ENCODE measurements around the gene NDE1.
"Not testable (repeated sequence)": the region's sequence is repeated elsewhere in the genome, so short reads cannot be mapped to it uniquely, and the experiment has no call there.

Gene NDE1

DNA sequence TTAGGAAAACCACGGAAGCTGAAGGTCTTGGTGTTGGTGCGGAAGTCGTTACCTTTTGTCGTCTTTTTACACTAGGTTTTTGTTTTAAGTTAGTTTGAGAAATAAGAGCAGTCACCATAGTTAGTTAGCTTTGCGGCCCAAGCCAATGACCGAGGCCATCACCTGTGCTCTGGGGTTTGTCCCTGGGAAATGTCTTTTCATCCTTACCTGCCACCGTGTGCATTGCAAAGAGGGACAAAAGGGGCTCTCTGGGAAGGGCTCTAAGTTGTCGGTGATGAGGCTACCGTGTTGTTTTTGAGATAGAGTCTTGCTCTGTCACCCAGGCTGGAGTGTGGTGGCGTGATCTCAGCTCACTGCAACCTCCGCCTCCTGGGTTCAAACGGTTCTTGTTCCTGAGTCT, 49.8 kb downstream of the NDE1 start:
- no peak for DNase-seq

DNA sequence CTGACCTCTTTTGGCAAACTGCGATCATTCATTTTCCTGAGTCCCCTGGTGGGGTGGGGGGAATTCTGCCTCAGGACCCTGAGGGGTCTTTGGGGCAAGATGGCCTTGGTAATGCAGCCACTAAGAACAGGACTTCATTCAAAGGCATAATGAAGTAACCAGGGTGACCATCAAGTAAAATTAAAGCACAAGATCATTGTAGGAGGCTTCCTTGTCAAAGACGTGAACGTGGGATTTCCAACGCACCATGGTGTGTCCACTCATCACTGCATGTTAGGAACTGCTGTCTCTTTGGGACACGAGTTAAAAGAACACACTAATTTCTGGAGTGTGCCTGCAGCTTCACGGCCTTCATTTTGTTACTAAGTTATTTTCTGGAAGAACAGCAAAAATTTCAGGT, 51.3 kb downstream of the NDE1 start:
- DNase-seq = no peak

DNA sequence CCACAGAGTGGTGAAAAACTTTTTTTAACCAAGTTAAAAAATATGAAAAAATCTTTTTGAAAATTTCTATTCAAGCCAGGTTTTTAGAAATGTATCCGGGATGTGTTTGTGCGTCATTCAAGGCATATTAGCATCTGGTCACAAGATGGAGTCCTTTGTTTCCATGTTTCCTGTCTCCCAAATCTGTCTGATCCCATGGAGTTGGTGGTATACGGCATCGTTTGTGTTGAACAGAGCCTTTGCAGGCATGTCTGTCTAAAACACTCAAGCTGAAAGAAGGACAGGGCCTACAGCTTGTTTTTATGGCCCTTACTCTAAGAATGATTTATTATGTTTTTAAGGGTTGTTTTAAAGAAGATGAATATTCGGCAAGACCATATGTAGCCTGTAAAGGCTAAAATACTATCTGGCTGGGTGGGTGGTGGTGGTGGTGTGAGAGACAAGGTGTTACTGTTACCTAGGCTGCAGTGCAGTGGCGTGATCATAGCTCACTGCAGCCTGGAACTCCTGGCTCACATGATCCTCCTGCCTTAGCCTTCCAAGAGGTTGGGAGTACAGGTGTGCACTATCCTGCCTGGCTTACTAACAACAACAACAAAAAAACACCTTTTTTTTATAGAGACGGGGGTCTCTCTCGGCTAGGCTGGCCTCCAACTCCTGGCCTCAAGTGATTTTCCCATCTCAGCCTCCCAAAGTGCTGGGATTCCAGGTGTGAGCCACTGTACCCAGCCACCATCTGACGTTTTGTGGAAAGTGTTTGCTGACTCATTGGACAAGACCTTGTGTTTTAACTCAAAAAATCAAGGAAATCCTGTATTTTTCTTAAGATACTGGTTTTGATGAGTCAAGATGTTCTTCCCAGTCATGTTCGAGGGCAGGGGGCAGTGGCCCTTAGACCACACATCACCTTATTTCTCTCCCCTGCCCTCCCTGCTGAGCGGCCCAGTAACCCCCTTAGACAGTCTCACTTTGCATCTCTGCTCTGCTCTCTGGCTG, 52.2 kb downstream of the NDE1 start:
- no peak for DNase-seq

DNA sequence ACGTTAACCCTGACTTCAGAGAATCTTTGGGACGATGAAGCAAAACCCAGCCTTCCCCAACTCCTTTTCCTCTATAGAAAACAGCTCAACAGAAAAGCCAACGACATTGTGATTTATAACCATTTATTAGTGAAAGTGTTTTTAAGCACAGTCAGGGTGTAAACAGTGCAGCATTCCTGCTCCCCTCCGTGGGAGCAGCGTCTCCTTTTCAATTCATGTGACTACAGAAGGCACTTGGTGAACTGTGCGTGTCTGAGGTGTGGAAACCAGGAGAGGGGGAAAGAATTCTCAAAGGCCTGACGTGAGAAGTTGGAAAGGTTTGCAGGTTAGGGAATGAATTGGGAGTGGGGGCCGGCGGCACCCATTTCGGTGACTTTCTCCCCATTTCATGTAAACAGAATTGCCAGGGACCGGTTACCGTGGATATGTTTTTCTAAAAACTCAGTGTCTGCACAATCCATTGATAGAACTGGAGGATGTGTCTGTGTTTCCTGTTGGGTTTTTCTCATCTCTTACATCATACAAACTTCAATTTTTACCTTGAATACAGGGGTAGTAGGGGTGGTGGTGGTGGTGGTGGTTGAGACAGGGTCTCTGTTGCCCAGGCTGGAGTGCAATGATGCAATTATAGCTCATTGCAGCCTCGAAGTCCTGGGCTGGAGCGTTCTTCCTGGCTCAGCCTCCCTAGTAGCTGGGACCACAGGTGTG, 53.1 kb downstream of the NDE1 start:
- DNase-seq = no peak

DNA sequence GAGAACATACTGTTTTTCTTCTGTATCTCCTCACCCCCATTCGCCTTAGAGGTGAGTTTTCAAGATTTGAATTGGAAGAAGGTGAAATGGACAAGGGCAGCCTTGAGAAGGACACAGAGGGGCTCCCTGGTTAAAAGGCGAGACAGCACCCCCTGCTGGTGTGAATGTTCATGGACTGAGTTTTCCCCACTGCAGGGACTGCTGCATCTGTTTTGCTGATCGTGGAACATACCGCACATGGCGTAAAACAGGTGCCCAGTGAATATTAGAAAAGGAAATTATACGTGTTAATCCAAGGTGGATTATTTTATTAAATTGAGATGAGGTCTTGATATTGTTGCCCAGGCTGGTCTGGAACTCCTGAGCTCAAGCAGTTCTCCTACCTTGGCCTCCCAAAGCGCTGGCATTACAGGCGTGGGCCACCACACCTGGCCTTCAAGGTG, 54.5 kb downstream of the NDE1 start:
- DNase-seq = peak; percentile 34

DNA sequence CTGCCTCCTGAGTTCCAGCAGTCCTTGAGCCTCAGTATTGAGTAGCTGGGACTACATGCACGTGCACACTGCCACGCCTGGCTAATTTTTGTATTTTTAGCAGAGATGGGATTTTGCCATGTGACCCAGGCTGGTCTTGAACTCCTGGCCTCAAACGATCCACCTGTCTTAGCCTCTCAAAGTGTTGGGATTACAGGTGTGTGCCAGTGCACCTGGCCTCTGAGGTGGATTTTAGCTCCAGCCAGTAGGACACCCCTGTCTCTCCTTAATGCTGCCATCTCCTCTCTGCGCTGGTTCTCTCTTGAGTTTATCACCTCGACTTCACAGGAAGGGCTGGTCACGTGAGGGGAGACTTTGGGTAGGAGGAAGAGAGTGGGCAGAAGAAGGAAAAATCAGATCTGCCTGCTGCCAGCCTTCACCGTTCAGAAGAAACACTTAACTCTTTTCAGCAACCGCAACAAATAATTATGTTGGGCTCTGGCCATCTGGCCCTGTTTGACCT, 55.1 kb downstream of the NDE1 start:
- no peak for DNase-seq

DNA sequence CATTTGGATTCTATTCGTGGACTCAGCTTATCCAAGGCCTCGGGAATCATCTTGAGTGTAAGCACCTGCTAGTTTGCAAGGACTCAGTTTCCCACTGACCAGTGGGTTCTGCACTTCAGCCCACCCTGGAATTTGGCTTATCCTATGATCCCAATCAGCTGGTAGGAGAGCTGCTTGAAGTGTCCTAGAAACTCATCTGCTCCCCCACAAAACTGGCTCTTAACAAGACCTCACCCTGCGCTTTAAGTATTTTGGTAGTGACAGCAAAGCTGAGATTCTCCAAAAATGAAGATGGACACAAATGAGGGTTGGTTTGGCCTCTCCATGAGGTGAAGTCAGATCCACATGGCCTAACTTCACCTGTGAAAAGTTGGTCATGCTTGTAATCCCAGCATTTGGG, 57.3 kb downstream of the NDE1 start:
- DNase-seq = no peak

DNA sequence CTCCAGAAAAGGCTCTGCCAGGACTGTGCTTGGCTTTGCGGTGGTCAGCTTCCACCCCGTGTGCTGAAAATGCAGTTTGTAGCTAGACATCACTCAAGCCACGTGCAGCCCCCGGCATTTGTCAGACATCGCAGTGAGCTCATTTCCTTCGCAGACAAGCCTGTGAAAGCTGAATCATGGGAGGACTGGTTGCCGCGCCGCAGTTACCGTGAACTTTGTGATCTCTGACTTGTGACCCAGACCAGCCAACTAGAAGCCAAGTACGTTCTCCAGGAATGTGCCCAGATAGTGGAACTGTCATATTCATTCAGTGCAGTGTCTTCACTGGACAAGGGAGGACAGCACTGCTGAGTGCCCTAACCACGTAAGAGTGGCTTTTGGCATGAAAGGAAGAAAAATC, 58.1 kb downstream of the NDE1 start:
- DNase-seq = no peak

DNA sequence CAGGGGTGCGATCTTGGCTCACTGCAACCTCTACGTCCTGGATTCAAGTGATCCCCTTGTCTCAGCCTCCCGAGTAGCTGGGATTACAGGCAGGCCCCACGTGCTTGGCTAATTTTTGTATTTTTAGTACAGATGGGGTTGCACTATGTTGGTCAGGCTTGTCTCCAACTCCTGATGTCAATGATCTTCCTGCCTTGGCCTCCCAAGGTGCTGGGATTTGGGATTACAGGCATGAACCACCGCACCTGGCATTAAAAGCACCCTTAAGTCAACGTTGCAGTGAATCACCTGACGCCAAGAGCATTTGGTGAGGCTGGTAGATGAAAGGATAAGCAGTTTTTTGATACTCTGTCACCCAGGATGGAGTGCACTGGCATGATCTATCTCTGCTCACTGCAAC, 59.0 kb downstream of the NDE1 start:
- DNase-seq = no peak

DNA sequence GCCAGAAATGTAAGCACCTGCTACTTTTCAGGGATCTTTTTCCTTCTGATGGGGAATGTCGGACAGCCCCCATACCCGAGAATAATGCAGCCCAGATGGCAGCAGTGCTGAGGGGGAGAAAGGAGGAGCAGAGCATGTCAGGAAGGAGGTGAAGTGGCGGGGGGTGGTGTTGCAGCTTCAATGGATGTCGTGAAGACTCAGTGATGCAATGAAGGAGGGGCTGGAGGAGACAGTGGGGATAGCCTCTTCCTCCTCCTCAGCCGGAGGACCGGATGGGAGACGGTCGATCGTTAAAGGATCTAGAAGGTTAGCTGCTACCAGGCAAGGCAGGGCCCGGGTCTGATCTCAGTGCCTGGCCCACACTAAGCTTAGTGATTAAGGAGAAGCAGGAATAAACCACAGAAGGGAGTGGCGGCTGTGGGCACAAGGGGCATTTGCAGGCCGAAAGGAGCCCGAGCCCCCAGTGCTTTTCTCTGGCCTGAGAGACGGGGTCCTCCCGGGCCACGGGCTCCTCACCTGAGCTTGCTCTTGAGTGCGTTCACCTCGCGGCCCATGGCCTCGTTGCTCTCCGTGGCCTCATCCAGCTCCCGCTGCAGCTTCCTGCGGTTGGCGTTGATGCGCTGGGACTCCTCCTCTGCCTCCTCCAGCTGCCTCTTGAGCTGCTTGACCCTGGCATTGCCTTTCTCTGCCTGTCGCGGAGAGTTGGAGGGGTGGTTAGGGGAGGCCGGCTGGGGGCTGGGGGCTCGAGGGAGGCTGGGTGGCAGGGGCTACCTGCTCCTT, 64.5 kb downstream of the NDE1 start:
- no peak for DNase-seq

DNA sequence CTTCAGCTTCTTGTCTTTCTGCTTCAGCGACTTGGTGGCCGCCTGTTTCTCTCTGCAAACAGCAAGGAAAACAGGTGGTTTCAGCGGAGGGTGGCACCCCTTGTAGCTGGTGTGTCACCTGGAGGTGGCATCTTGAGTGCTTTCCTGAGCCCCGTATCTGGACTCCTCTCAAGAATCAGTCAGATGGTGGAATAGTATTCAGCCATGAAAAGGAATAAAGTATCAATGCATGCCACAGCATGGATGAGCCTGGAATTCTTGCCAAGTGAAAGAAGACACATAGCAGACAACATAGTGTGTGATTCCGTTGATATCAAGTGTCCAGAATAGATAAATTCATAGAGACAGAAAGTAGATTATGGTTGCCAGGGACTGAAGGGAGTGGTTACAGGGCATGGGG, 65.2 kb downstream of the NDE1 start:
- no peak for DNase-seq

DNA sequence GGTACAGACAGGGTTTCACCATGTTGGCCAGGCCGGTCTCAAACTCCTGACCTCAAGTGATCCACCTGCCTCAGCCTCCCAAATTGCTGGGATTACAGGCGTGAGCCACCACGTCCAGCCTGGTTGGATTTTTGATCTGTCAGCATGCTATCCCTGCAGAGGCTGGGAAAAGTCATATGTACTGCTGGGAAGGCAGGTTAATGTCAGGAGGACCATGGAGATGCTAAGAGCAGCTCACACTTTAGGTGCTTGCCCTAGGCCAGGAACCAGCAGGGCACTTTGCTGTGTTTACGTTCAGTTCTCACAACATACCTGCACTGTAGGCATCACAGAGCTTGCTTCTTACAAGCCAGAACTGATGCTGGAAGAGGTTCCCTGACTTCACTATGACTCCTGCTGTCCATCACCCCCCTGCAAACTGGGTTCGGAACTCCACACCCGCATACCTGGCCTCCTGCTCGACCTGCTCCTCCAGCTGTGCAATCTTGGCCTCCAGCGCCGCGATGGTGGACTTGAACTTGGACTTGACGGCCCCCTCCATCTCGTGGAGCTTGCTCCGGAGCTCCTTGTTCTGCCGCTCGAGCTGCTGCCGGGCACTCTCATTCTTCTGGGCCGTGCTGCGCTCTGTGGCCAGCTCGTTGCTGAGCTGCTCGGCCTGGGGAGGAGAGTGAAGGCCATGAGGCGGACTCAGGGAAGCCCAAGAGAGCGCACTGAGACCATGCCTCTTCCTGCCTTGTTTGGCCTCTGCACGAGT, 66.8 kb downstream of the NDE1 start:
- DNase-seq = no peak

DNA sequence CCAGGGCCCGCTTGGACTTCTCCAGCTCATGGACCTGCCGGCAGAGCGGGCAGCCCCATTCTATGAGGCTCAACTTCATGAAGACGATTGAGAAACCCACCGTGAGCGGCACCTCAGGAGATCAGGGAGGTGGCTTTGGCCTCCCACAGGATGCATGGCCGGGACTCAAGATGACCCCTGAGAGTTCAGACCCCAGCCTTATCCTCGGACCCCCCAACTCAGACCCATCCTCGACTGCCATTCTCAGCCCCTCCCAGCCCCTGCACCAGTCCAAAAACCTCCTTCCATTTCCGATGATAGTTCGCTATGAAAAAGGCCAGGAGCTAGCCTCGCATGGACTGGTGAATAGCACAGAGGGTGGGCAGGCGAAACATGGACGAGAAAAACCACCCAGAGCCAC, 71.0 kb downstream of the NDE1 start:
- DNase-seq = no peak

DNA sequence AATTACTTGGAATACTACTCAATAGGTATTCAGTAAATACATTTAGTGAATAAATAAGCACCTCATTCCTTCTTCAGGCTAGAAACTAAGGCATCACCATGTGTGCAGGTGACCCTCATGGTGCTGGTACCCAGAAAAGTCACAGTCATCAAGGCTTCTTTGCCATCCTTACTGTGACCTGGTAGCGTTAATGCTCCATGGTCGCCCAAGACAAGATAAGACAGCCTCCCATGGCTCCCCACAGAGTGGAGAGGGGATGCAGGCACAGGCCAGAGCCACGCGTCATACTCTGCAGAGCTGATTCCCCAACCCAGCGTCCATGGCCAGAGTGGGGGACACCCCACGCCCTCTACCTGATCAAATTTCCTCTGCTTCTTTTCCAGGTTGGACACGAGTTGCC, 73.8 kb downstream of the NDE1 start:
- DNase-seq = no peak

DNA sequence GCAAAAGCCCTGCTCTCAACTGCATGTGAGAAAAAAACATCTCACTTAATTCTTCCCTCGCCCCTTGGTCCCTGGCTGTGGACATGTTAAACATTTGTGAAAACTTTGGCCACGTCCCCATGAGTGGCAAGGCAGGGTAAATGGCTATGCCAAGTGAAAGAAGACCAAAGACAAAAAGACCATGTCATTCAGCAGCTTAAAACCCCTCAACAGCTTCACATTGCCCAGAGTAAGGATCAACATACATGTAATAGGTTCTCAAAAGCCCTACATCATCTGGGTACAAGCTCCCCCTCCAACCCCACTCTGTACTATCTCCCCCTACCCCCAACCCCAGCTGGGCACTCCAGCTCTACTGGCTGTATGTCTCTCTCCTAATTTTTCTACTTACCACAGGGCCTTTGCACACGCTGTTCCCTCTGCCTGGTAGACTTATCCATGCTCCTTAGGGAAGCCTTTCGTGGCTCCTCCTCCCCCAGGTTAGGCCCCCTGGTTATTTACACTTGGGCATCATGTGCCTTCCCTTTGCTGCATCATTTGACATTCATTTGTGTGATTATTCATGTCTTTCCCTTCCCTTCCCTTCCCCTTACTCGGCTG, 75.7 kb downstream of the NDE1 start:
- no peak for DNase-seq

DNA sequence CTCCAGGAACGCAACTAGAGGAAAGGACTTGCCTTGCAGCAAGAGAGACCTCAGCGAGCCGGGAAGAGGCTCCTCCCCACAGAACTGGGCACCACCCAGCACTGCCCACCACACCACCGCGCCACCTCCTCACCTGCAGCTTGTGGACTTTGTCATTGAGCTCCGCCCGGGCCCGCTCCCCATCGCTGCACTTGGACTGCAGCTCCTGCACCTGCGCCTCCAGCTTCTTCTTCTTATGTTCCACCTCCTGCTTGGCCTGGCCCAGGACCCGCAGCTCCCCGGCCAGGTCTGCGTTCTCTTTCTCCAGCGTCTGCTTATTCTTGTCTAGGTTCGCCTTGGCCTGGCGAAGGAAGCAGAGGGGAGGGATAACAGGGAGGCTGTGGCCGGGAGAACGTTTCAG, 76.7 kb downstream of the NDE1 start:
- DNase-seq = no peak

DNA sequence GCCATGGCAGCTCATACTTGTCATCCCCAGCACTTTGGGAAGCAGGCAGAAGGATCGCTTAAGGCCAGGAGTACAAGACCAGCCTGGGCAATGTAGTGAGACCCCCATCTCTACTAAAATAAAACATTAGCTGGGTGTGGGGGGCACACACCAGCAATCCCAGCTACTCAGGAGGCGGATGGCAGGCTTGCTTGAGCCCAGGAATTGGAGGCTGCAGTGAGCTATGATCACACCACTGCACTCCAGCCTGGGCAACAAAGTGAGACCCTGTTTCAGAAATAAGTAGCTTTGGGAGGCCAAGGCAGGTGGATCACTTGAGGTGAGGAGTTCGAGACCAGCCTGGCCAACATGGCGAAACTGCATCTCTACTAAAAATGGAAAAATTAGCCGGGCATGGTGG, 77.7 kb downstream of the NDE1 start:
- DNase-seq = not testable (repeated sequence)

DNA sequence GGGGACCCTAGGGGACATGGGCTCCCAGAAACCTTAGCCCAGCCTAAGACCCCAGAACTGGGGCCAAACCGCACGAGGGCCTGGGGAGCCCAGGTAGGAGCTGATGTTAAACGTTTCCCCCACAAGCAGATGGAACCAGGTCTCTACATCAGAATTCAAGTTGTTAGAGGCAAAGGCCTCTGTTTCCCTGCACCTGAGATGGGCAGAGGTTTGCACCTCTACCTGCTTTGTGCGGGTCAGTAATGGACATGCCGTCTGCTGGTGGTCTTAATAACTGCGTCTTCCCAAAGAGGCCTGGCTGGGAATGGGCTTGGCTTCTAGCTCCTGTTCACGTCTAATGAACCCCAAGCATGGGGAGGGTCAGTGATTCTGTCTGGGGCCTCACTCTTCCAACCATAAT, 79.1 kb downstream of the NDE1 start:
- no peak for DNase-seq

DNA sequence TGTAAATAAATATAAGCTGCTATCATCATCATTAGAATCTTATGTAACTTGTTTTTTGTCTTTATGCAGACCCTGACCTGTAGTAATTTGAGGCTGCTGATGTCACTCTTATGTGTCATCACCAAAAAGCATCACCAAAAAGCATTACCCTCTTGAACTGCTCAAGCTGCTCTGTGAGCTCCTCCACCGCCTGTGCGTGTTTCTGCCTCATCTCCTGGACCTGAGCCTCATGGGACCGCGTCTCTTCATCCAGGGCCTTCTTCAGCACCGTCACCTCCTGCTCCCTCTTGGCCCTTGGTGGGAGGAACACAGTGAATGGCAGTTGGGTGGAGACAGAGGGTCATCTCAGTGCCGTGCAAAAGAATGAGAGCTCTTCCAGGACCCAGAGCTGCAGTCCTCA, 82.4 kb downstream of the NDE1 start:
- DNase-seq = no peak

DNA sequence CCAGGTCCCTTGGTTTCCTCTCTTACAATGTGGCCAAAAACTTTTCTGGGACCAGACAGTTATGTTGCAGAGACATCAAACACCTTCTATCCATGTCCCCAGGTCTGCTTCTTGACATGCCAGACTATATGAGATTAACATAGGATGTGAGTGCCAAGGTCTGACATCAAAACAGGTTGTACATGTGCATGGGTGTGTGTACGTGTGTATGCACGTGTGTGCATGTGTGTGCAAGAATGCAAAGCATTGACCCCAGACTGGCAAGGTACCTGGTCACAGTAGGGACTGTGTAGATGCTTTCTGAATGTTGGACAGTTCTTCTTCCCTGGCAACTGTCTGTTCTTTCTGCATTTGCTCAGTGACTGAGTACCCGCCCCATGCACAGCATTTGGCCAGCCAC, 85.6 kb downstream of the NDE1 start:
- no peak for DNase-seq

DNA sequence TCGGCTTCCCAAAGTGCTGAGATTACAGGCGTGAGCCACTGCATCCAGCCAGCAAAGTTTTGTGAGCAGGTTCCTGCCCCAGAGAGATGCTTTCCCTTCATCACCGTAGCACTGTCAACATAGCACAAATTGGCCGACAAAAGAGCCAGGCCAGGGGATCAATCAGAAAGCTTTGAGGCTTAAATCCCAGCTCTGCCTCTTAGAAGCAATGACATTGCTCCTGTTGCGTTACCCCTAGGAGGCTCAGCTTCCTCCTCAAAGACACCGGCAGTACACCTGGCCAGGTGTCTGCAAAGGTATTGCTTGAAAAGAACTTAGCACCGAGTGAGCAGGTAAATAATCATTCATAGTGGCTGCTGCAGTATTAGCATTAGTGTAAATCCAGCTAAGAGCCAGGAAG, 86.5 kb downstream of the NDE1 start:
- DNase-seq = no peak

Data from right kidney (tissue), 1 donor.